ENCODE data around the gene USP4. TPM values are rescaled to one million over a fixed set of nuclear protein-coding genes. Genes with fewer than 3 reads are reported as not detected.

USP4 gene
- total and polyA plus RNA-seq, 2 of the 8 experiments (the other 6 are each of a cell fraction or from before 2014, with no cell fraction given) = 16.0 to 27.8 TPM

DNA sequence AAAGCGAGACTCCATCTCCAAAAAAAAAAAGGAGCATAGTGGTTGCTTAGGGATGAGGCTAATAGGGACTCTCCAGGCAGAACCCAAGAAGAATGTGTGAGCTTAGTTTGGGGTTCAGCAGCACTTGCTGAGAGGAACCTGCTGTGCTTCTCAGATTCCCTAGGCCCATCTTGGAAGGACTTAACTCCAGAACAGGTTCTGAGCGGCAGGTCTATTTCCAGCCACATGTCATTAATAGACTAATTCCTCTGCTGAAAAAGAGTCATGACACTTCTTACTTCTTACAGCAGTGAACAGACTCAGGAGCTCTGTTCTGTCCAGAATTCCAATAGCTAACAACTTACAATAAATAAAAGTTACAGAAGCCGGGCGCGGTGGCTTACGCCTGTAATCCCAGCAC, 49.4 kb upstream of the USP4 start:
- no peak overlapping the region for H2AFZ ChIP-seq (ENCODE audit: low read length)
- H3K18ac ChIP-seq (ENCODE audit: extremely low read depth, low read length) = no peak overlapping the region
- no peak overlapping the region for H3K27ac ChIP-seq (ENCODE audit: low read depth, low read length)
- WGBS, 2 experiments (ENCODE audit: extremely low coverage in 1 of 2, insufficient coverage in 1 of 2, insufficient read length in 1 of 2, insufficient replicate concordance in 2 of 2, low coverage in 1 of 2, low lambda C conversion rate in 2 of 2, missing lambda C conversion rate in 1 of 2) = 88% methylated on average over 5 of the region's 6 CpGs; no CpG with 5 or more reads in 1 of the 2 experiments
- H3K4me3 ChIP-seq (ENCODE audit: extremely low read depth in 1 of 4, insufficient read depth in 2 of 4, low read depth in 3 of 4, low read length in 4 of 4) = no peak overlapping the region
- FAIRE-seq (no peak), DNase-seq (ENCODE audit: low read depth in 1 of 2, low spot score in 2 of 2) (no peak)
- H3K9me3 ChIP-seq (ENCODE audit: insufficient read depth in 2 of 2, low read depth in 1 of 2, low read length in 1 of 2) = no peaks in the 10 kb centered on the region
- H2BK5ac ChIP-seq (ENCODE audit: low read depth, low read length) = no peak overlapping the region
- H4K5ac ChIP-seq (ENCODE audit: insufficient read length, low read depth, low read length) = no peak overlapping the region
- no peak overlapping the region for H2BK12ac ChIP-seq (ENCODE audit: low read depth, low read length)
- H3K9ac ChIP-seq (replicated peaks in 1 of 4; ENCODE audit: extremely low read depth in 1 of 4, low read depth in 3 of 4, low read length in 3 of 4) = no peak overlapping the region
- H4K91ac ChIP-seq (replicated peaks; ENCODE audit: insufficient read length, low read length) = no peak overlapping the region
- peaks cover 10 to 90% of the 10 kb centered on the region in 2 experiments for H3K79me2 ChIP-seq (ENCODE audit: control insufficient read depth in 1 of 2, insufficient read depth in 2 of 2, low read length in 2 of 2)
- no peaks in the 10 kb centered on the region for H3K23me2 ChIP-seq (ENCODE audit: low read depth, low read length)
- no peak overlapping the region for H2BK20ac ChIP-seq (ENCODE audit: low read length)
- POLR2A ChIA-PET (ENCODE audit: partially characterized antibody) = interaction anchor here (0.6 to 1.8 kb wide), 5 partner anchors 9 to 49 kb away, joined by 3 to 7 read pairs (median 3); partner anchors contain the start of genes GPX1, RHOA and USP4
- no peak overlapping the region for H2BK120ac ChIP-seq (replicated peaks; ENCODE audit: low read depth, low read length)
- no peak overlapping the region for H3K56ac ChIP-seq (replicated peaks; ENCODE audit: insufficient read length, low read depth, low read length)
- no peak overlapping the region for H3K4me2 ChIP-seq (ENCODE audit: insufficient read depth in 1 of 2, low read depth in 2 of 2, low read length in 2 of 2)
- no peak overlapping the region for H3K14ac ChIP-seq (ENCODE audit: insufficient read length)
- no peak overlapping the region for H2AK5ac ChIP-seq (ENCODE audit: low read depth, low read length)
- no peak overlapping the region for H2BK15ac ChIP-seq (ENCODE audit: low read length)
- TF ChIP-seq SP4 (IDR thresholded peaks at IDR 0.05; ENCODE audit: low read length) (no peak), CBX5 (IDR thresholded peaks at IDR 0.05; ENCODE audit: low read depth, low read length) (no peak), JUN (IDR thresholded peaks at IDR 0.05; ENCODE audit: low read depth, low read length) (no peak), CEBPB (IDR thresholded peaks at IDR 0.05; ENCODE audit: low read depth, low read length) (no peak), EGR1 (IDR thresholded peaks at IDR 0.05; ENCODE audit: borderline replicate concordance, low read depth, low read length) (no peak), ZNF274 (IDR thresholded peaks at IDR 0.05; ENCODE audit: borderline replicate concordance, extremely low read depth, low read length) (no peak), PHF8 (conservative IDR thresholded peaks at IDR 0.05; ENCODE audit: low read depth, low read length) (no peak), ASH2L (IDR thresholded peaks at IDR 0.05; ENCODE audit: low read length) (no peak), SIX5 (IDR thresholded peaks at IDR 0.05; ENCODE audit: low read depth, low read length) (no peak)
- TF ChIP-seq, protein P1, sequence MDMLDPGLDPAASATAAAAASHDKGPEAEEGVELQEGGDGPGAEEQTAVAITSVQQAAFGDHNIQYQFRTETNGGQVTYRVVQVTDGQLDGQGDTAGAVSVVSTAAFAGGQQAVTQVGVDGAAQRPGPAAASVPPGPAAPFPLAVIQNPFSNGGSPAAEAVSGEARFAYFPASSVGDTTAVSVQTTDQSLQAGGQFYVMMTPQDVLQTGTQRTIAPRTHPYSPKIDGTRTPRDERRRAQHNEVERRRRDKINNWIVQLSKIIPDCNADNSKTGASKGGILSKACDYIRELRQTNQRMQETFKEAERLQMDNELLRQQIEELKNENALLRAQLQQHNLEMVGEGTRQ (IDR thresholded peaks at IDR 0.05; ENCODE audit: low read length) = no peak
- H3K4ac ChIP-seq (replicated peaks; ENCODE audit: insufficient read length, low read depth, low read length) = no peak overlapping the region
- no peaks in the 10 kb centered on the region; a peak in 1 of 8 replicates for H3K36me3 ChIP-seq (ENCODE audit: control insufficient read depth in 2 of 4, insufficient read depth in 4 of 4, low read length in 3 of 4)
- peaks cover 6 to 18% of the 10 kb centered on the region in 2 experiments for H4K20me1 ChIP-seq (replicated peaks in 1 of 2; ENCODE audit: control insufficient read depth in 1 of 2, insufficient read depth in 2 of 2, low read length in 2 of 2)
- no peaks in the 10 kb centered on the region for H3K4me1 ChIP-seq (replicated peaks in 1 of 4; ENCODE audit: control insufficient read depth in 3 of 4, insufficient read depth in 4 of 4, low read length in 3 of 4)
- CTCF ChIA-PET (ENCODE audit: partially characterized antibody) = interaction anchor here (0.6 to 1.6 kb wide), 6 partner anchors 12 to 467 kb away, joined by 3 to 4 read pairs (median 3); partner anchors contain the start of gene AMT
- H4K8ac ChIP-seq (ENCODE audit: extremely low read depth, insufficient read depth, low read length) = no peak overlapping the region
- H3K23ac ChIP-seq (ENCODE audit: insufficient read length) = no peak overlapping the region
- H3K27me3 ChIP-seq (replicated peaks in 1 of 4; ENCODE audit: control insufficient read depth in 3 of 4, extremely low read depth in 1 of 4, insufficient read depth in 3 of 4, low read length in 3 of 4) = no peaks in the 10 kb centered on the region
- peaks cover 14% of the 10 kb centered on the region for H3K79me1 ChIP-seq (ENCODE audit: low read depth, low read length)
